HG02885 (cell line): ENCODE data around the gene CCKAR.

ENCODE experiments used
- ATAC-seq: cut with Tn5 transposase; IDR thresholded peaks from one replicate; pipeline ENCODE4 v1.9.1; 2021; ENCODE audit warnings: mild to moderate bottlenecking; ENCODE audit not compliant: unreplicated experiment, poor library complexity

CCKAR gene

DNA sequence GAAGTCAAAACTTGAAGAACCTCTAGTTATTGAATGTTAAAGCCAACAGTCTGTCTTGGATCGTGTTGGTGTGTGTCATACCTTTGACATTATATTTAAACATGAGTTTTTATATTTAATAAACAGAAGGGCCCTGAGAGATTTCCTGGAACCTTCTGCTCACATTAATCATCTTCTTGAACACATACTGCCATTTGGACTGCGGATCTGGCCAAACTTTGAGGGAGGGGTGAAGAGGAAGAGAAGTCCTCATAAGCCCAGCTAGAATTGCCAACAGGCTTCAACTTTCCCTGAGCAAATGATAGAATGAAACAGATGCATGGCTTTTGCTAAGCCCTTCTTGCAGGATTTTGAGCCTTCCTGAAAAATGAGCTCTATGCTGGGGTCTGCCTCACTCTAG, 27.4 kb downstream of the CCKAR start:
- no peak for ATAC-seq

DNA sequence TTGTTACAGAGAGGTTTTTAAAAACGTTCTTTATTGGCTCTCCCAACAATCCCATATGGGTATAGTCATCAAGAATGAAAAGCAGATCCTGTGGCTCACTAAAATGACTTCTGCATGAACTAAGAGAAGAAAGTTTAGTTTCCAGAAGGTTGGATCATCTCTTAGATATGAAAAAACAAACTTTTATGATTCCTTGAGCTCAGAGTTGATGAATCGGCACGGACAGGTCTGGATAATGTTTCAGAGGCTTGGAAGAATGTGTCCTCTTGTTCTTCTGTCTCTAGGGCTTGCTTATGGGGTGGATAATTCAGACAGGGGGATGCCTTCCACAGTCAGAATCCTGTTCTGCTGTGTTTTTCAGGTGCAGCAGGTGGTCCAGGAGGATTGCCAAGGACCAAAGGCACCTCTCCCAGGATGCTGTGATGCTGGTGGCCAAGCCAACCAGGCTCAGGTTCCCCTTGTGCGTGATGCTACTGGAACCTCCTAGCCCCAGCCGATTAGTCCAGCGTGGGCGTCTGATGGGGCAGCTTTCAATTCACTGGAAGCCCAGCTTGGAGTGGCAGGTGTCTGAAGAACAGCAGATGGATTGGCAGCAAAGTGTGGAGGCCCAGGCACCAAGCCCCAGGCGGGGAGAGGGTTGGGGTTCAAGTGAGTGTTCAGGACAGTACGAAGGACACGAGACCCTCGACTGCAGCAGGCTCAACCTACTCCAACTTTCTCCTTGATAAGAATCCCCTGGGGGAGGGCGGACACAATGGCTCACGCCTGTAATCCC, 30.3 kb downstream of the CCKAR start:
- ATAC-seq = no peak

DNA sequence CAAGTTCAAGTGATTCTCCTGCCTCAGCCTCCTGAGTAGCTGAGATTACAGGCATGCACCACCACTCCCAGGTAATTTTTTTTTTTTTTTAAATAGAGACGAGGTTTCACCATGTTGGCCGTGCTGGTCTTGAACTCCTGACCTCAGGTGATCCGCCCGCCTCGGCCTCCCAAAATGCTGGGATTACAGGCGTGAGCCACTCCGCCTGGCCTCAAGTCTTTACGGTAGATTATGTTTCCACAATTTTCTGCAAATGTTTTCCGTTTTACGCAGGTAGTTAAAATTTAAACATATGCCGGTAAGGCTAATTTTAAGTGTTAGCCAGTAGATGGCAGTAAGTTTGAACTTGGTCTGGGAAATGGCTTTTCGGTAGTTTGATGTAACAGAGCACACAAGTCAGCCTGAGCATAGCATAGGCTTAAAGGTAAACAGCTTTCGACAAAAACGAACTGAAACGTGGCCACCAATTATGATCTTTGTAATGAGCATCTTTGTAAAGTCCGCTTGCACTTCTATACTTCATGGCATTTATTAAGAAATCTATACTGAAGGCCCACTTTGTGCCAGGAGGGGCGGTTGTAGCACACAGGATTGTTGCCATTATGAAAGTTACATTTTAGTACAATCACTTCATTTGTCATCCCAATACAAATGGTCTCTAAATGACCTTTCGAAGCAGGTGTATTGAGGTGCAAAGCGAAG, 31.1 kb downstream of the CCKAR start:
- peak; percentile 82 for ATAC-seq

DNA sequence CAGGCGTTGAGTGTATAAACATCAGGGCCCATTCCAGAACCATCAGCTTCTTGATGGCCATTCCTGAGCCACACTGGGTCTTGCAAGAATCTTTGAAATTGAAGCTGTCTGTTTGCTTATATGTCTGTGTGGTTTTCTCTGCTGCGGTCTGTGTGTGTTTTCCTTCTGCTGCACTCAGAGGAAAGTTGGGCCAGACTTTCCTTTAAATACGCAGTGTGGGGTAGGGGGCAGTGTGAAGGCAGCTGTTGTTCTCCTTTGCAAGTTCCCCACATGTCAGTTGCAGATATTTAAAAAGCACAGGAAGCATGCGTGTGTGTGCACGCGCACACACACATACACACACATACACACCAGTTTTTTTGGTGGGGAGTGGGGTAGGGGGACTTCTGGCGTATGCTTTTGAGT, 32.1 kb downstream of the CCKAR start:
- no peak for ATAC-seq

DNA sequence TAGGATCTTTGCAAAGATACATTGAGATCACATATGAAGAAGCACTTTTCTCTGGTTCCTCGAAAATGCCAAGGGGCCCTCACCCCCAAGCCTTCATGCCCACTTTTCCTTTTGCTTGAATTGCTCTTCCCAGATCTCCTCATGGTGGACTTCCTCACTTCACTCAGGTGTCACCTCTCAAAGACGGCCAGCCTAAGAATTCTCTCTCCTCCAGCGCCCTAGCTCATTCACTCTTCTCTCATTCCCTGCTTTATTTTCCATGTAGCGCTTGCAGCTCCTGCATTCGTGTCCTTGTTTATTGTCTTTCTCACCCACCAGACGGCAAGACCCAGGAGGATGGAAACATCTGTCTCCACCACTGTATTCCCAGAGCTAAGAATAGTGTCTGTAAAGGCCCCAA, 32.9 kb downstream of the CCKAR start:
- no peak for ATAC-seq

DNA sequence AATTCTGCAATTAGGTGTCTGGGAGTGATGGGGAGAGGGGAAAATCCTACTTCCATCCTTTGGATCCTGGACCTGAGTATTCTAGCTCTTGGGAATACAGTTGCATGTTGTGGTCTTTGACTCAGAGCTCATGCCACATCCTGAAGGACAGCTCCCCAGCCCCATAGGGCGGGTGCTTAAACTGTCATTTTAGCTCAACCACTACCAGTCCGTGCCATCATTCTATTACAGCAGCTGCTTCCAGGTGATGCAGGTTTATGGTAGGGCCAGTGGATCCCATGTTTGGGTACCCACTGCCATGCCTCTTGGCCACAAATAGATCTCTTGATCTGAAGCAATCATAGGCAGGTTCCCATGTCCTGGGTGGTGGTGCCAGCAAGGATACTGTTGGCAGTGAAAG, 34.7 kb downstream of the CCKAR start:
- ATAC-seq = no peak

DNA sequence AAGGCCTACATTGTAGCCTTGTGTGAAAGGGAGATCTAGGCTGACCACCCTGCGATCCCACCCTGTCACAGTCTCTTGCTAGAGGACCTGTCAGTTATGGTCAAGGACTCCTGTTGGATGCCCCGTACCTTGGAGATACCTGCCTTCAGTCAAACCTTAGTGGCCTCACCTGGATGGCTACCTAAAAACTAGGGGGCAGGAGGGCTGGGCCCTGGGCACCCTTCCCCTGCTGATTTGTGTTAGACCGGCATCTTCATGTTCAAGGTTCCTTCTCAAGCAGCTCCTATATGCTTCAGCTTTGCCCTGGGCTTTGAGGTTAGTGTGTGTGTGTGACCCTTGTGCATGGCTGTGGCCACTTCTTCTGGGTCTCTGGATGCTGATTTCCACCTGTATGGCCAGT, 35.3 kb downstream of the CCKAR start:
- no peak for ATAC-seq

DNA sequence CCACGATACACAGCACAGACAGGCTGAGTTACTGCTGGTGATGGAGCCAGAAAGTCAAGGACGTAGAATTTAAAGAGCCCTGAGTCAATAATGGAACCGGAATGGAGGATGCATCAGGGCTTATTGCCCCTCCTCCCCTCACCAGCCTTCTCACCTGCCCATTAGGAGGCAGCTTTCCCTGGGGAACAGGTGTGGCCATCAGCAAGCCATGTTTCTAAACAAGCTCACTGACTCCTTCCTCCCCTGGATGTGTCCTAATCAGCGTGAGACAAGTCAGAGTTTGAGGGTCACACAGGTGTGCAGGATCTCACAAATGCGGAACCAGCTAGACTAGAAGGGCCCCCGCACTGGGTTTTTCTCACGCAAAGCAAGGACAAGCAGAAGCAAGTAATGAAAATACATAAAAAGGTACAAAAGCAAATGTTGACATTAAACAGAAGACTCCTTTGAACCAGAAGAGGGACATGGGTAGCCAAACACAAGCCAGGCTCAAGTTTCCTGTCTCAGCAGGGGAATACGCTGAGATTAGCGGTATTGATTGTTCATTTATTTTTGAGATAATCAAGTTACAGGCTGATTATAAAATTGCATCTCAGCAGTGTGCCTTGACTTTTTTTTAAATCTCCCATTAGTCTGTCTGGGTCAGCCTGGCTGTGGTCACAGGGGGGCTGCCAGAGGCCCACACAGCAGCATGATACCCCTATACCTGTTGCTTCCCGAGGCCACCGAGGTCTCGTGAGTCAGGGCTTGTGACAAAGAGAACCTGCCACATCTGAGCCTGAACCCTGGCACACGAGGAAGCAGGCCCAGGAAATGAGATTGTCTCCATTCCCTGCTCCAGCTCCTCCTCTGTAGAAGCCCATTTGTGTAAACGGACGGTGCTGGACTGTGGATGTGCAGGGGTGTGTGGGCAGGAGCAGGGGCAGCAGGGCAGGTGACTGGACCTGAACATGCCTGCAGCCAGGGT, 37.4 kb downstream of the CCKAR start:
- ATAC-seq = no peak

DNA sequence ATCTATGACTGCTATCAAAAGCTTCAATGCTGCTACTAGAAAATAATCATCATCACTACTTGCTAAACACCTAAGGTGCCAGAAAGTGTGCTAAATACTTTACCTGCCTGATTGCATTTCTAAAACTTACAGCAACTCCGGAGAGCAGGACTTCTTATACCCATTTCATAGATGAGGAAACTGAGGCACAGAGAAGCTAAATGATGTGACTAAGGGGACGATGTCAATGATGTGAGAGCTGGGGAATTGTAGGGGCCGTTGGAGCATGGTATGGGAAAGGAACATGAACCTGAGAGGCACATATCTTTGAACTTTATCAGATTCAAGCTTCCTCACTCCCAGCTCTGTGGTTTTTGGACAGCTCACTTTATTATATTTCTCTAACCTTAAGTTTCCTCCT, 38.7 kb downstream of the CCKAR start:
- ATAC-seq = no peak

DNA sequence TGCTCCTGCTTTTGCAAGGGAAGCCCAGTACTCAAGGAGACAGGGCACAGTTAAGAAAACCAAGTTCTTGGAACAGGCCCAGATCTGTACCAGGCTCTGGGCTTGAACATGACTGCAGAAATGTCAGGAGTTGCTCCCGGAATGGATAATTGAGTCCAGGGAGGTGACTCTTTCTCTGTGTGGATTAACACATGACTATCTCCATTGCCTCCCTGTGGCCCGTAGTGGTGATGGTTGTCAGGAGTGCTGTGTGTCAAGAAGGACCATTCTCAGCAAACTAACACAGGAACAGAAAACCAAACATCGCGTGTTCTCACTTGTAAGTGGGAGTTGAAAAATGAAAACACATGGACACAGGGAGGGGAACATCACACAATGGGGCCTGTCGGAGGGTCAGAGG, 39.9 kb downstream of the CCKAR start:
- no peak for ATAC-seq

DNA sequence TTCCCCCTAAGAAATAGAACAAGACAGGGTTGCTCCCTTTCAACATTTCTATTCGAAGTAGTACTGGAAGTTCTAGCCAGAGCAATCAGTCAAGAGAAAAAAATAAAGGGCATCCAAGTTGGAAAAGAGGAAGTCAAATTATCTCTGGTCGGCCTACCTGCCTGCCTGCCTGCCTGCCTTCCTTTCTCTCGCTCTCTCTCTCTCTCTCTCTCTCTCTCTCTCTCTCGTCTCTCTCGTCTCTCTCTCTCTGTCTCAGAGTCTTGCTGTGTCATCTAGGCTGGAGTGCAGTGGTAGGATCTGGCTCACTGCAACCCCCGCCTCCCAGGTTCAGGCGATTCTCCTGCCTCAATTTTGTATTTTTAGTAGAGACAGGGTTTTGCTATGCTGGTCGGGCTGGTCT, 42.9 kb downstream of the CCKAR start:
- ATAC-seq = no peak

DNA sequence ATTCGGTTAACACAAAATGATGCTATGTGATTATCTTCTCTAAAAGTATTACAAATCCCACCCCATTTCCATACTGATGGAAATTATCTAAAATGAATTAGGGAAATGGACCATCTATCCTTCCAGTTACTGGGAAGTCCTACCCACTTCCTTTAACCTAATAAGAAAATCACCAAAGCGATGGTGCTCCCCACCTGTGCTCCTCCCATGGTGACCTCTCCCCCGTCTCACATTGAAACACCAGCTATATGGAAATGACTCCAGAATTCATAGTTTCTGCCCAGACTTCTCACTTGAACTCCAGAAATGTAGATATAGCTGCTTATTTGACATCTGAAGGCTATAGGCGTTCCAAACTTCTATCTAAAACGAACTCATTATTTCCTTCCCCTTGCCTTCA, 48.5 kb downstream of the CCKAR start:
- no peak for ATAC-seq

DNA sequence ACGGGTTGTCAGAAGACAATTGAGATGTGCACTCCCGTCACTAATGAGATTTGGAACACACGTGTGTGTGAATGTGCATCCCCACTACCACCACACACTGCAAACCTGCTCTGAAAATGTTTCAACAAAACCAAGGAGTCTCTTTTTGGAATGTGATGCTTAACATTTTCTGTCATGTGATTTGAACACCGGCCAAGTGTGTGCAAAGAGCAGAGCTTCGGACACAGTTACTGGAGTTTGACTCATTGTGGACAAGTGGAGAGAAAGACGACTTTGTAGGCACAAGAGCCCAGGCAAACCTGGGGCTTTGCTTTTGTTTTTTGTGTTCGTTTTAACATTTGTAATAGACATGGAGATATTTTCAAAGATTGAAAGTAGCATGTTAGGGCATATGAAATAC, 49.2 kb downstream of the CCKAR start:
- ATAC-seq = no peak

DNA sequence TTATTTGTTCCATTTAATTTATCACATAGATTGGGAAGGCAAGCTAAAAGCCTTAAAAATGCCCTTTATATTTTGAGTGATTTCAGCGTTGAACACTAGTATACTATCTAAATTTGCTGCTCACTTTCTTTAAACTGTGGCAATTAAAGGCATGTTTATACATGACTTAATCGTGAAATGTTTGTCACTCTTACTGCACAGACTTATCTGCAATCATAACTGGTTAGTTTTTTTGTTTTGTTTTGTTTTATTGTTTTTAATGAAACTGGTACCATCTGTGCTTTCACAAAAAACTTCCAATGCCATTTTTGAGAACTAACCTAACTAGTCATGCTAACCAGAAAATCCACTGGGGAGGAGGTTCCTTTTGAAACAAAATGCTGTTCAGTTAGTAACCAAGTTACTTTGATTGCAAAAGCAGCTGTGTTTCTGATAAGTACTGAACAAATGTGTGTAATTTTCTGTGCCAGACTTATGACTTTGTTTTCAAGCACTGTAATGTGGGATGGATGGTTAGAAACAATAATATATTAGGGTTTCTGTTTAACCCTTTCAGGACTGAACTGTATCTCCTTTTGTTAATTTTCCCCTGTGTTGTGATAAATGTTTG, 56.1 kb downstream of the CCKAR start:
- ATAC-seq = no peak

DNA sequence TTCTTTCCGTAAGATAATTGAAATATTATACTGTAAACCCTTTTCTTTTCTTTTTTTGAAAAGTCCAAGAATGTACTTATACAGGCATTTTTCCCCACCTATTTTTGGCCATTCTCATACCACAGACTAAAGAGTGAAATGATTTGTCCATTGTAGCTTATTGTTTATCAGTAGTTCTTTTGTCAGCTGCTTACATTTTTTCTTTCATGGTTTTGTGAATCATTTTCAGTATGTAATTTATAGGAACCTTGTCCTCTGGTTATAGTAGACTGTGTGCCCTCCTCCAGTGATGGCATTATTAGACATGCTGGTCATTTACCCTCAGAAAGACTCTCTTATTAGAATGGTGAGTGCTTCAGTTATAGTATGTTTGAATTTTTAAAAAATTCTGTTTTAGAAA, 56.7 kb downstream of the CCKAR start:
- no peak for ATAC-seq

DNA sequence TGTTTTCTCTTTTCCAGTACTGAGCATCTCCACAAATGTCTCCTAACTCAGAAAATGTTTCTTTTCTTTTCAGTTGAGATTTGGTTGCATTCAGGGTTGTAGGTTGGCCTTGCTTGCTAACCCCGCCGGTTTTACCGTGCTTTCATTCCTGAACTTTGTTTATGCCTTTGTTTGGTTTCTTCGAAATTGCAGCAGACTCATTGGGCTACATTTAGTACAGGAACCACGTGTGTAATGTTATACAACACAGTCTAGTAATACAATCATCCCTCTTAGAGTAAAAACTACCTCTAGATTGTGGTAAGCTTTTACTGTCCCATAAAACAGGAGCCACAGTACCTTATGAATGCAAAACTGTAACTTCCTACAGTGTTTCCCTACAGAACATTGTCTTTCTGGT, 57.9 kb downstream of the CCKAR start:
- ATAC-seq = no peak

DNA sequence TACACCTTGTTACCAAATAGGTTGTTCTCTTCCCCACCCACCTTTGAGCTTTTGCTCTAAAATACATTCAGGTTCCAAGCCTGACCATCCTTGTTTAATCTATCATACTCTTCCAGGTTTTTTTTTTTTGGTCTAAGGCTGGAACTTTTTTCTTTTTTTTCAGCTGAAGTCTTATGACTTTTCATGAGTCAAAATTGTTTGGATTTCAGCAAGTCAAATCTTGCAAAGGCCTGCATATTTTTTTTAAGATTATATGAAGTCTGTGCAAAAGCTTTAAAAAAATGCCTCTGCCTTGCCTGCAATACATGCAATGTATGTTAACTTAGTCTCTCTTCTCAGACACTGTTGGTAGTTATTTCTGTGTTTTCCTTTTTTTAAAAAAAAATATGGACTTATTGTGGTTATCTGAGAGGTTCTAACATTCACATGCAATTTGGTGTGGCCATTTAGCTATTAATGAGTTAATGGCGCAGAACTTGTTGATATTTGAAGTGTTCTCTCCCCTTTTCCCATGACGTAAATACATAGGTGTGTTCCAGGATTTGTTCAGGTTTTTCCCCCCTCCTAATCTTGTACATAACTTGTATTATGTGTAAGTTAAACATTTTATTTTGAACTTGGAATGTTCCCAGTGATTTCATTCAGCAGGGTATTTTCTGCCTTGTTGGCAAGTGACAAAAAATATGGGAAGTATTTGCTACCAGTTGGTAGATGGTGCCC, 58.7 kb downstream of the CCKAR start:
- ATAC-seq = no peak
